Retinal pigment epithelial cell (primary cell): ENCODE data around the gene MPHOSPH6.

Experiments
- DNase-seq: peaks from one replicate; pipeline ENCODE4 v3.0.0-alpha.2; 2010; ENCODE audit warnings: low read depth
- H3K4me3 ChIP-seq: 2 replicates; pipeline ENCODE4 v1.5.1; 2011; ENCODE audit warnings: mild to moderate bottlenecking, low read length, control low read depth, moderate library complexity
- CTCF ChIP-seq: conservative IDR thresholded peaks from 2 replicates; pipeline ENCODE4 v1.5.1; 2011; ENCODE audit warnings: low read depth, low read length, control low read depth, inconsistent platforms

The MPHOSPH6 gene

GRCh38 chr16:82175627-82176026, 5.6 kb upstream of the MPHOSPH6 start:
- TF ChIP-seq CTCF: no peak
- DNase-seq: no peak
- H3K4me3 ChIP-seq: no peak overlapping the region

GRCh38 chr16:82167670-82168069, 2.4 kb downstream of the MPHOSPH6 start:
- H3K4me3 ChIP-seq: no peak overlapping the region
- no peak for TF ChIP-seq CTCF
- no peak for DNase-seq

DNA sequence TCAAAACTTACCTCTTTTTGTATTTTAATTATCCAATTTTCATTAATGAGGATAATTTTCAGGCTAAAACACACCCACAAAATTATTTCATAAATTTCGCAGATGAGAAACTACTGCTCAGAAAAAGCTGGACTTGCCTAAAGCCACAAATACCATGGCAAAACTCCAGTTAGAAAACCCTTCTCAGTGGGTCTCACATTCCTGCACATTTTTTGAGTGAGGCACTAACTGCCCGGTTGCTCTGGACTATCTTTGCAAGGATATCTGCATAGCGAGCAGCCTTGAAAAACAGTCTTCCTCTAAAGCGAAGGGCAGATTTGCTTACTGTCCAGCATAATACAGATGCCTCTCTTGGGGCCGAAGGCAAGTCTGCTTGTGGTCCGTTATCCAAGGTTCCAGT, 9.8 kb downstream of the MPHOSPH6 start:
- H3K4me3 ChIP-seq: no peak overlapping the region
- TF ChIP-seq CTCF: no peak
- DNase-seq: no peak

DNA sequence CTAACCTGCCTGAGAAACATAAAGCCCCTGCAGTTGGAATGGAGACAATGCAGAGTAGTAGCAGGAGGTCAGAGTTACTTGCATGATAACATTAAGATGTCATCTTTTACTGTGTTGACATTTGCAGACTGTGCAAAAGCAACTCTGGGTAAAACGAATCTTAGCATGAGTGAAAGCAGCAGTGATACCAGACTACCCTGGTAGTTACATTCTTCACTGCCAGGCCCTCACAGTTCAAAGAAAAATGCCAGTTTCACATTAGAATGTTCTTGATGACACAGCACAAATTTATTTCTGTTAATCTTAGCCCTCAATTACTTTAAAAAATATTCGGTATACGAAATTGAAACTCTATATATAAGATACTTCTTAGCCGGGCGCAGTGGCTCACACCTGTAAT, 12.2 kb downstream of the MPHOSPH6 start:
- DNase-seq: no peak
- no peak overlapping the region for H3K4me3 ChIP-seq
- TF ChIP-seq CTCF: no peak

DNA sequence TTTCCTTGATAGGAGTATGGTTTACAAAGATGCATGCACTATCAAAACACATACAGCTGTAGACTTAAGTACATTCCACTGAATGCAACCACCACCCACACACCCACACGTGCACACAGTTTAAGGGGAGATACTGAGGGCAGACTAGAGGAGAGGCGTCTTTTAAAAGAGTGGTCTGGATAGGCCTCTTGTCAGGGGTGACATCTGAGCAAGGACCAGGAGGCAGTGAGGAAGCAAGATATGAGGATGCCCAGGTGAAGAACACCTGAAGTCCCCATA, 12.6 kb downstream of the MPHOSPH6 start:
- H3K4me3 ChIP-seq: no peak overlapping the region
- no peak for DNase-seq
- TF ChIP-seq CTCF: no peak

- no peak for TF ChIP-seq CTCF
- no peak for DNase-seq
- no peak overlapping the region for H3K4me3 ChIP-seq
These were observed 13.1 kb downstream of the MPHOSPH6 start for GRCh38 chr16:82156761-82157533.

GRCh38 chr16:82152641-82153112, 17.3 kb downstream of the MPHOSPH6 start:
- DNase-seq: peak; percentile 43
- no peak for TF ChIP-seq CTCF
- H3K4me3 ChIP-seq: no peak overlapping the region
